T-helper 1 cell treated with Interleukin-12 subunit alpha and Interleukin-12 subunit beta and Interleukin-4 antibody, amounts not matched to agents 30 ng/mL and 1 ng/mL, for 36 hours (primary cell): Measurements from ENCODE around the gene MBNL3. TPM values are rescaled to one million over a fixed set of nuclear protein-coding genes. Genes with fewer than 3 reads are reported as not detected.

ENCODE experiments used
- intact Hi-C: fragments of 100-400 bp; cut with micrococcal nuclease; formaldehyde crosslinking; loops from one replicate; pipeline ENCODE4 v1.15.1; 2024
- total RNA-seq: library from RNA; stranded (reverse); gene quantifications from 2 replicates; pipeline ENCODE4 v1.2.3, GENCODE V29; 2022

The MBNL3 gene
- total RNA-seq, 1 donor from 2014 or later, result 15.0 TPM

GRCh38 chrX:132425744-132426318 lies 63.0 kb downstream of the MBNL3 start:
- intact Hi-C loops, result no loop called here

DNA sequence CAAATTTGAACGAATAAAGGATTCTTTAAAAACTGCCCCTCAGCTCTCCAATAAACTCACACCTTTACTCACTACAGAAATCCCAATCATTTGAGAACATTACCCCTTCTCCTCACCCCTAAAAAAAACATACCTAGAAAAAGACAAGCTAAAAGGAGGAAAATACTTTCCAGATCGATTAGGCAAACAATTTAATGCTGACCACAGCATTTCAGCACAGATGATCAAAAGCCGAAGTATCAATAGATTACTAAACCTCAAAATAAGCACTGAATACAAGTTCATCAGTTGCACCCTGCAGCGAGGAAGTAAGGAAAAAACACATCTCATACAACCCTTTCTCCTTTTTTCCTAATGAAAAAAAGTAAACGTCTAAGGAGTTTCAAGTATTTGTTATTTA lies 65.5 kb downstream of the MBNL3 start:
- intact Hi-C loops, result no loop called here

DNA sequence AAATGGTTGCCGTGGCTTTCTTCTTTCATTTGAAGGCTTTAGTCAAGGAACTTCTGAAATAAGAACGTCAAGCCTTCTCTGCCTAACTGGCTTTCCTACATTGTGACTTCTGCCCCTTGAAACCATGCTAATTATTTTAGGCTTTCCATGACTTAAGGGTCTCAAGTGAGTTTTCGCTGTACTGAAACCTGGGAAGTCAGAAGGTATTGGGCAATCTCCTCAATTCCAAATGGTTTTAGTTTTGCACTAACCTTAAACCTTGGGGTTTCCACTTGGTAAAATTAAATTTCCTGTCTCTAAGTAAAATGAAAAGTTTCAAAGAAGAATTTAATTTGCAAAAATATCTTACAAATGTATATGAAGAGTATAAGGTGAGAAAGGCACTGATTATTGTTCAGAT lies 73.8 kb downstream of the MBNL3 start:
- intact Hi-C loops, result no loop called here

- intact Hi-C loops, result no loop called here
Observed at GRCh38 chrX:132414404-132414803, 74.4 kb downstream of the MBNL3 start.

DNA sequence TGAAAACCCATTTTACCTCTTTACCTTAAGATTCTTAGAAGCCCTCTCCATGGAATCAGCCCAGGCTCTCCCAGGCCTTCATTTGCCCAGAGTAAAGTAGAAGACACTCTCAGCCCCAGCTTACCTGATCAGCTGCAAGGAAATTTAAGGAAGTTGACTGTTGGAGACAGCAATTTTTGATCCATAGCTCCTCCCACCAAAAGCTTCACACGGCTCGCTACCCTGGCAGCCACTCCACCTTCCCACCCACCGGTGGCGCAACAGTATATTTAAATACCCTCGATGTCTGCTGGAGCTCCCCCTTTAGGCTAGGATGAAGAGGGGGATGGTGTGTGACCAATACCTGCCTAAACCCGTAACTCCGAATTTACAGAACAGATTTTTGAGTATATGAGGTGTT lies 75.4 kb downstream of the MBNL3 start:
- intact Hi-C loops, result no loop called here

DNA sequence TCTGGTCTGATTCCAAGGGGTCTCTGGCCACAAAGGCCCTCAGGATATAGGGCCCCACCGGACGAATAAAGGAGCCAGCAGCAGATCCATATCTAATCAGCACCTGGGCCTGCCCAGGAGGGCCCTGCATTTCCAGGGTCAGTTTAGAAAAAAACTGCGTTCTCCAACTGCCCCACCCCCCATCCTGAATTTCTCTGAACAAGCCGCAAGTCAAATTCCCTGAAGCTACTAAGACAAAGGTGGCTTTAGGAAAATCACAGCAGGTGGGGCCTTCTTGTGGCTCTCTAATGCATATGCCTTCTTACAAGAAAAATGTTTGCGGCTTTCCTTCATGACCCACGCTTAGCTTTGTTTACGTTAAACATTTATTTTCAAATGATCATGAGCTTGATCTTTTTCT lies 76.6 kb downstream of the MBNL3 start:
- intact Hi-C loops, result no loop called here

DNA sequence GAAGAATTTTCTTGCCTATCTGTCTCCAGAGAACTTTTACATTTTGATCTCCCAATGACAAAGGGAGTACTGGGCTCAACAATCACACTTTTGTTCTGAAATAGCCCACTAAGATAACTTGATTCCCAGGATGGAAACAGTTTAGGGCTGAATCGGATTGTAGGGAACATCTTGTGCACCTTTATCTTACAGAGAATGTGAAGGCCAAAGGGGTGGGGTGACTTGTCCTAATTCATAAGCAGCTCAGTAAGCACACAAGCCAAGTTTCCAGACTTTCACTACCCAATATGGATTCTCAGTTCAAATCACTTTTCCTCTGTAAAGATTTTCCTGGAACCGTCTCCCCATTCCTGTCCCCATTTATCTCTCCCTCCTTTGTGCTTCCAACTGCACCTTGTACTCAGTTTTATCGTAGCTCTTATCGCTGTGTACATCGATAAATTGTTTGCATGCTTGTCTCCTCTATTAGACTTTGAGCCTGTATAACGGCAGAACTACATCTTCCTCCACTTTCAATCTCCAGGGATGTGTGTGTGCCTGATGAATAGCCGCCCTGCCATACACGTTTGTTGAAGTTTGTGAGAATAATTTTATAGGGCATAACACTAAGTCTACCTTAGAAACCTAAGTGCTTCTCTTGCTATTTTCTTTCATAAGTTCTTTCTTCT lies 77.4 kb downstream of the MBNL3 start:
- intact Hi-C loops, result no loop called here

- intact Hi-C loops, result no loop called here
Observed at GRCh38 chrX:132409780-132410556, 78.9 kb downstream of the MBNL3 start.

- intact Hi-C loops, result no loop called here
Observed at GRCh38 chrX:132407691-132408090, 81.1 kb downstream of the MBNL3 start.

- intact Hi-C loops, result no loop called here
Observed at GRCh38 chrX:132406106-132406505, 82.7 kb downstream of the MBNL3 start.

GRCh38 chrX:132404266-132404665 lies 84.6 kb downstream of the MBNL3 start:
- intact Hi-C loops, result no loop called here

DNA sequence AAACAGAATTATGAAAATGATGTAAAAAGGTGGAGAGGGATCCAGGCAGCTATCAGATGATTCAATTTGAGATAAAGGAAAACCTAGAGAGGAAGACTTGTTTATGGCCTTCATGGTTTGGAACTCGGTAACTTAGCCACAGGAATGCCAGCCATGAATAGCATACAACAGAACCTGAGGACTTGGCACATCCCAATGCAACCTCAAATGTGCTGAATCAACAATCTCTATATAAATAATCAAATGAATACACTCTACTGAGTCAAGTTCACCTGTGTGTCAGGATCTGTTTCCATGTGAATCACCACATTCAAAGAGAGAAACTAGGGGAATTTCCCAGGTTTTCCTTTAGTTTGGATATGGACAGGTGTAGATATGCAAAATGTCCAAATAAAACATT lies 86.9 kb downstream of the MBNL3 start:
- intact Hi-C loops, result no loop called here

DNA sequence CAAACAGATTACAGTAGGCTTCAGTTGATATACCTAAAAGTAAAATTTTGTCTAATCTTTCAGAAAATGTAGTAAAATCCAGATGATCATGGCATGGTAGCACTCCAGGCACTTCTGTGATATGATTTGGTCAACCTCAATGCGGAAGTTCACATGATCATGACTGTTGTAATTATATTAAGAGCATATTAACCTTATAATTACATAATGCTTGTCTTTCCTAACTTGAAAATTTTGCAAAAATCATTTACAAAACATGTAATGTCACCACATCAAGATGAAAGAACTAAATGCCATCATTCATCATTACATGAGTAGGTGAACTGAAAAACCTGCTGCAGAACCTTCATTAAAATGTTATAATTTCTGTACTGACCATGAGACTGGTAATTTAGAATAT lies 88.1 kb downstream of the MBNL3 start:
- intact Hi-C loops, result no loop called here

- intact Hi-C loops, result no loop called here
Observed at GRCh38 chrX:132395645-132396044, 93.2 kb downstream of the MBNL3 start.

GRCh38 chrX:132395026-132395425 lies 93.8 kb downstream of the MBNL3 start:
- intact Hi-C loops, result no loop called here

- intact Hi-C loops, result no loop called here
Observed at GRCh38 chrX:132394591-132394990, 94.2 kb downstream of the MBNL3 start.

DNA sequence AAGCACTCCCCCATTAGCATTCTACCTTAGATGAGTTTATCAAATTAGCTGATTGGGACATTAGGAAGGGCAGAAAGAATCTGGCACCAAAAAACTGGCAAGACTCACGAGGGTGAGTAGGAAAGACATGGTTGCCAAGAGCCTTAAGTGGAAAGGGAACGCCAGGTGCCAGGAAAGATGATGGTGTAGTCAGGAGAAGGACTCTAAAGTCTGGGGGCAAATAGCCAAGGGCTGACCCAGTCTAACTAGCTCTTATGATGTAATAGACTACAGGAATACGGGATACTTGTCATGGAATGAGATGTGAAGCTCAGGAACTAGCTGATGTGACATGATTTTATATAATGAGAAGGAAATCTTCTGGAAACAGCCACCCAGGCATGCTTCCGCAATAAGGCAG lies 94.8 kb downstream of the MBNL3 start:
- intact Hi-C loops, result no loop called here

GRCh38 chrX:132393485-132393884 lies 95.4 kb downstream of the MBNL3 start:
- intact Hi-C loops, result no loop called here

- intact Hi-C loops, result no loop called here
Observed at GRCh38 chrX:132393085-132393484, 95.8 kb downstream of the MBNL3 start.

GRCh38 chrX:132390792-132391191 lies 98.0 kb downstream of the MBNL3 start:
- intact Hi-C loops, result no loop called here

DNA sequence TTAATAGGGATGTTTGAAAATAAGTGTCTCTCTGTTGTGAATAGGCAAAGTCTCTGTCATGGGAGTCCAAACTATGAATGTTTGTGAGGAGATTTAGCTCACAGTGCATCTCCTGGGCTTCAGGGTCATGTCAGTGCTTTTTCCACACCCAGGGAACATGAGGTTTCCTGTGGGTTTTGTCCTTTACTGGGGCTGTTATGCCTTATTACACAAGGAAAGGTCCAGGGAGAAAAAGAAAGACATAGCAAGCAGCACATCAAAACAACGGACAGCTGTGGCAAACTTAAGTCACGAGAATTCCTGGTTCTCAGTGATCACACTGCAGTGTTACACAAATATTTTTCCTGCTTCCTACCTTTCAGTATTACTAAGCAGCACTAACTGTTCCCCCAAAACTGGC lies 99.4 kb downstream of the MBNL3 start:
- intact Hi-C loops, result no loop called here

DNA sequence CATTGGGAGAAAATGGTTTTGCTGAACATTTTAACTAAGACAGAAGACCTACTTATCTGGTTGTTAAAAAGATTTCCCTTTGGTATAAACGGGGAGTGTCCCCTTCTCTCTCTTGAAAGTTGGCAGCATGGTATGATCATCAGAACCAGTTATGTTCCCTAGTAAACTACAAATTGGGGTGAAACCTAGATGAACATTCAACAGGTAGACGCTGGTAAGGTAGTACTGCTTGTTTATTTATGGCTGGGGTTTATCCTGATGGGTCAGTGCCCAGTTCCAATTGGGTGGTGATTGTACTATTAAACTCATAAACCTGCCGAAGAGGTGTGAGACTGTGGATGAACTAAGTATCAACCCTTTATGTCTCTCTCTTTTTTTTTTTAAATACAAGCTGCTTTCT lies 100.5 kb downstream of the MBNL3 start:
- intact Hi-C loops, result no loop called here

GRCh38 chrX:132384301-132384700 lies 104.5 kb downstream of the MBNL3 start:
- intact Hi-C loops, result no loop called here
